Skeletal muscle cell (primary cell): ENCODE data around the gene BMP6.
"Not testable (repeated sequence)": the region's sequence is repeated elsewhere in the genome, so short reads cannot be mapped to it uniquely, and the experiment has no call there.

Source experiments
- DNase-seq: peaks from one replicate; pipeline ENCODE4 v3.0.0-alpha.2; 2010; ENCODE audit warnings: low read depth
- H3K4me3 ChIP-seq: 2 replicates; pipeline ENCODE4 v1.5.1; 2011; ENCODE audit warnings: low read depth, mild to moderate bottlenecking, control low read depth, low read length, moderate library complexity

The BMP6 gene

DNA sequence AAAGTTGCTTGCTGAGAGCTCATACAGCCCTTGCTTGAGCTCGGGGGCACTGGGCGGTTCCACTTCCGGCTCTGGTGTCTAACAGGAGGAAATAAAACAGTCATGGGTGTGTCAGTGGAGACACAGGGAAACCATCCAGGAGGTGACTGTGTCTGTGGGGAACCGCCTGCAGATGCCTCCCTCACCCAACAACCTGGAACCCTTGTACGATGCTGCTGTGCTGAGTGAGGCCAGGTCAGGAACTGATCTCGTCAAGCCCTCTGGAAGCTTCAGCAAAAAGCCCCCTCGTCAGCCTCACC, 169.2 kb downstream of the BMP6 start:
- no peak overlapping the region for H3K4me3 ChIP-seq
- no peak for DNase-seq

DNA sequence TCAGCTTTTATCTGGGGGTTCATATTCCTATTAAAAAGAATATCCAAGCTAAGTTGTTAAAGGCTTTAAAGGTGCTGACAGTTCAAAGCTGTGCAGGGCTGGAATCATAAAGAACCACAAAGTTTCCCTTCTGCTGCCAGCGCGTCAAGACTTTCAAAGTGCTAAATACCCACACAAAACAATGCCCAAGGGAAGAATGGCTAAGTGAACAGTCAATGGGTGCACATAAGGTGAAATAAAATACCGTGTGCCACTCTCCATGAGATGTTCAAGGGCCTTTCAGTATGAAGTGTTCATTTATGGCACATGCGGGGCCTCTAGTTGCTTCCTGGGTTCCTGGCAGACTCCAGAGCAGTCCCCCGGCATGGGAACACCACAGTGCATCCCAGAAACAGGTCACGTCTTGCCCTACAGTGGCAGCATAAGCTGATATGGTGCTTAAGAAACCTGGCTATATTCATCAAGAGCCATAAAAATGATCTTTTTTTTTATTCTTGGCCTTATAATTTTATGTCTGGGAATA, 170.6 kb downstream of the BMP6 start:
- H3K4me3 ChIP-seq = no peak overlapping the region
- no peak for DNase-seq

DNA sequence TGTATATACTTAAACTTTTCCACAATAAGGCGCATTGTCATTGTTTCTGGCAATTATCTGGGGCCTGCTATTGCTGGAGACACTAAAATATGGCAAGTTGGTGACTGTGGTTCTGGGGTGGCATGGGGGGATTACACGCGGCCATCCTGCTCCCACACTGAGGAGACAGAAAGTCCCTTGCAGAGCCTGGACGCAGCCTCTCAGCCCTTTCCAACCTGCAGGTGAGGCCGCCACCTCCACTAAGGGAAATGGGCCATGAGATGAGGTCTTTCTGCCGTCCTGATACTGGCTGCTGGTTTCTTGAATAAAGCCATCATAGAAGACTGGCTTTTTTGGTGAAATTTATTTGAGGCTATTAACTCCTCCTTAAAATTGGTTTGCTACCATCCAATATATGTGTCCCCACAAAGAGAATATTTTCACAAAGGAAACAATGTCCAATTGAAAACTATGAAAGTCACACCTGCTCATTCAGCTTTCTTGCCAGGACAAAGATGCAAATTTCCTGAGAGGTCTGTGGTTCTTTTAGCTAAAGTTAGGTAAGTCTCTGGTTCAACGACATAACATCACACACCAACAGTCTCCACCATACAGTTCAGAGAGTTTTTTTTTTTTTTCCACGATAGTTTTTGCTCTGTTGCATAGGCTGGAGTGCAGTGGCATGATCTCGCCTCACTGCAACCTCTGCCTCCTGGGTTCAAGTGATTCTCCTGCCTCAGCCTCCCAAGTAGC, 171.7 kb downstream of the BMP6 start:
- no peak overlapping the region for H3K4me3 ChIP-seq
- DNase-seq = no peak

DNA sequence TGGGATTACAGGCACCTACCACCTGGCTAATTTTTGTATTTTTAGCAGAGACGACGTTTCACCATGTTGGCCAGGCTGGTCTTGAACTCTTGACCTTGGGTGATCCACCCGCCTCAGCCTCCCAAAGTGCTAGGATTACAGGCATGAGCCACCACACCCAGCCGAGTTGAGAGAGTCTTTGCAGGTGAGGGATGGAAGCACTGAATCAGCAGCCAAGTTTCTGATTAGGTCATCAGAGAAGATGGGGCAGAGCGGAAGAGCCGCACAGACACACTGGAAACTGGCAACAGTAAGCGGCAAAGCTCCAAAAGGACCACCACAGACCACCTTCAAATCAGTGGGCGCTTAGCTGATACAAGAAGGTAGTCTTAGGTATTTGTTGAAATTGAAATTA, 172.3 kb downstream of the BMP6 start:
- H3K4me3 ChIP-seq, DNase-seq: not testable (repeated sequence)

DNA sequence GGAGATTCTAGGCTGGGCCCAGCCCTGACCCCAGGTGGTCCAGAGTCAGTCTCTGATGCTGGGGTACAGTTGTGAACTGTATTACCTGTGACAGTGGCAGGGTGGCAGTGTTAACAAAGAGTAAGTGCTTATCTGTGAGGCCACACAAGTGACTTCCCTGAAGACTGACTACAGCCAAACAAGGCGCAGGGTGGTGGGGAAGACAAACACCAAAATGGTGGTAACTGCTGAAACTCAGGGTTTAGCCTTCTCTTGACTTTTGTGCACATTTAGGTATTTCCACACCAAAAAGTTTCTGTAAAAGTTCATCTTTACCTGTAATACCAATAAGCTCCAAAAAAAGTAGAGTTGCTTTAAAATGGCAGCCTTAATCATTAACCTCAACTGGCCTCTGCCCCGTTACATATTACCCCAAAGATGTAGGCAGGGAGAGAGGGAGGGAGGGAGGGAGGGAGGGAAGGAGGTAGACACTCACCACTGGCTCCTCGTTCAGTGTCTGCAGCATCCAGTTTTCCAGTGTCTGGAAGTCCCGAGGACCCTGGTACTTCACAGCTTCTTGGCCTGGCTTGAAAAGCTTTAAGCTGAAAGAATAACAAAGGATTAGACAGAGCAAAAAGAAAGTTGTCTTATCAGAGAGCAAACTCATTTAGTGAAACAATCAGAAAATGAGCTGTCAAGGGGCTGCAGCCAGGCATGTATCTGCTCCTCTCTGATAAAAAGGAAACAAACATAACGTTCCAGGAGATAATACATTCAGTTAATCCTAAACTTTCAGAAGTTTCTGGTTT, 173.4 kb downstream of the BMP6 start:
- DNase-seq = no peak

DNA sequence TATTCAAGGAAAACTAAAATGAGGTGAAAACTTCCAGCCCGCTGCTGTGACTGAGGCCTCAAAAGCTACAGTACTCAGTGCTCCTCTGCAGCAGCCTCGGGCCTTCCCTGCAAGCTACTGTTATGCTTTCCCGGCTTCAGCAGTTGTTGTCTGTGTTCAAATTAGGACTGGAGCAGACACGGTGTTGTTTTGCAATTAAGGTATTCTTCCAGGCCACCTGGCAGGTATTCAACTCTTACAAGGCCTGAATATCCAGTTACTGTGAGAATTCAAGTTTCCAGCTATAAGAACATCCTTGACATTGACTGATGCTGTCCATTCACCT, 174.0 kb downstream of the BMP6 start:
- no peak overlapping the region for H3K4me3 ChIP-seq
- DNase-seq = no peak

More for the DNA sequence above, 173.4 kb downstream of the BMP6 start:
- H3K4me3 ChIP-seq = no peak overlapping the region

DNA sequence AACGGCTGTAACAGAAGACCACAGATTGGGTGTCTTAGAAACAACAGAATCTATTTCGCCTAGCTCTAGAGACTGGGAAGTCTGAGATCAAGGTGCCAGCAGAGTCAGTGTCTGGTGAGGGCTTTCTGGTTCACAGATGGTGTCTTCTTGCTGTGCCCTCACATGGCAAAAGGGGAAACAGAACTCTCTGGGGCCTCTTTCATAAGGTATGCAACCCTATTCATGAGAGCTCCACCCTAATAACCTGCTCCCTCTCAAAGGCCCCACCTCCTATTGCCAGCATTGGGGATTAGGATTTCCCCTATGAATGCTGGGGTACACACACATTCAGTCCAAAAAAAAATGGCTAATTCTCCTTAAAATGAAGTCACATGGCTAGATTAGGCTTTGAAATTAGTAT, 174.7 kb downstream of the BMP6 start:
- no peak overlapping the region for H3K4me3 ChIP-seq
- DNase-seq = no peak

DNA sequence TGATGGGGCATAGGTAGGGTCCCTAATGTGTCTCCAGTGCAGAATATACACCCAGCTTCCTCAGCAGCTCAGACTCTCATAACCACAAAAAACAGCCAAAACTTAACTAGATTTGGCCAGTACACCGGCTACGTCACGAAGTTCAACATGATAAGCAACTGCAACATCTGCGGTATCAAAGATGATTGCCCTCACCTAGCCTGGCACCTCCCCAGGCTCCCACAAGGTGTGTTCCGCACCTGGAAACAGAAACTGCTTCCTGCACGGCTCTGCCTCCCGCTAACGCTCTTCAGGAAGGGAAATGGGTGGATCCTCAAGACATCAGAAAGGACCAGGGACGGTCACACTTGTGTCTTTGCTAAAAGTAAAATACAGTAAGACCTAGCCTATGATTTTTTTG, 175.2 kb downstream of the BMP6 start:
- H3K4me3 ChIP-seq = no peak overlapping the region
- DNase-seq = no peak

DNA sequence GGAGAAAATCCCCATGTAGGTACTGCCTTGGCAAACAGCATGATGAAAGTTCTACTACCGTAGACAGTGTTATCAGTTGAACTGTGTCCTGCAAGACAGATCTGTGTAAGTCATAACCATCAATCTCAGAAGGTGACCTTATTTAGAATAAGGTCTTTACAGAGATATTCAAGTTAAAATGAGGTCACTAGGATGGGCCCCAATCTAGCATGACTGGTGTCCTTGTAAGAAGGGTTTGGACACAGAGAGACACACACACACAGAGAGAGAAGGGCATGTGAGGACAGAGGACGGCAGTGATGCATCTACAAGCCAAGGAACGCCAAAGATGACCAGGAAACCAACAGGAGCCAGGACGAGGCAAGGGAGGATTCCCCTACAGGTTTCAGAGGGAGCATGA, 175.9 kb downstream of the BMP6 start:
- no peak overlapping the region for H3K4me3 ChIP-seq
- DNase-seq = no peak

DNA sequence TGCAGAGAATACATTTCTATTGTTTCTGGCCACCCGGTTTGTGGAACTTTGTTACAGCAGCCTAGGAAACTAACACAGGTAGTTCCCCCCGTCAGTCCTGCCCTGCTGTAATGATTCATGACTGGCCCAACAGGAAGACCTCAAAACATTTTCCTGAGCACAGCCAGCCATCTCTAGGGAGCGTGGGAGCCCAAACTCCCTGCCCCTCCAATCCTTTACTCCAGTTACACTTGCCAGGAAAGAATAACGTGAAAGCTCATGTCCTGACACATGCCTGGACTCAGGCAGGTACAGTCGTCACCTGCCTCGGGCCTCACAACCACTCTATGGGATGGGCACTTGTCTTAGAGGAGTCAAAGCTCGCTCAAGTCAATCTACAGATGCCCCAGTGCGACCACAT, 176.3 kb downstream of the BMP6 start:
- DNase-seq = no peak
- no peak overlapping the region for H3K4me3 ChIP-seq

DNA sequence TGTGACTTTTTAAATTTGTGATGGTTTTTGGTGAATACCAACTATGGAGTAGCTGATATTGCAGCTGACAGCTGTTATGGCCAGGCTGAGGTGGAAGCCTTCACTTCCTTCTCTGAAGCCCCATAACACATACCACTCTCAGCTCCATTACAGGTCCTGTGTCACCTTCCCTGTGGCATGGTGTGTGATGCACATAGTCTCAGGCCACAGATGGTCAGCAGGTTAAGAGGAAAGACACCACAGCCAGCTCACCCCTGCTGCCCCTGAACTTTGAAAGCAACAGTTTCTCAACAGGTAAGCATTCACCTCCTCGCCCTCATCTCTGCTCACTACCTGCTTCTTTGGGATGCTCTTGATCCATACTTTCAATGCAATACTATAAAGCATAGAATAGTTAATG, 177.0 kb downstream of the BMP6 start:
- DNase-seq = no peak
- H3K4me3 ChIP-seq = no peak overlapping the region

DNA sequence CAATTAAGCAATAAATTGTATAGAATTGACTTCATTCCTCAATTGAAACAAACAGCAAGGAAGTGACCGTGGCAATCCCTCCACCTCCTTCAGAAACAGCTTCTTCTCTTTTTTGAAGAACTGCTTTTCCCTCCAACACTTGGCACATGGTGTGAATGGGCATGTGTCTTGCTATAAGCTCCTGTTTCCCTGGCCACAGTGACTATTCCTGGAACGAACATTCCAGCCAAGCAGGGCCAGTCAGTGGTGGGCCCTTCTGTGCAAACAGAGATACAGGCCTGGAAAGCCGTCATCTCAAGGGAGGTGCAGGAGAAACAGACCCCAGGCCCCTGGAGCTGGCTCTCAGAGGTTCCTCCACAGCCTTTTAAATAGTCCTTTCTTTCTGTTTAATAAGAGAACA, 177.8 kb downstream of the BMP6 start:
- no peak for DNase-seq
- H3K4me3 ChIP-seq = no peak overlapping the region

DNA sequence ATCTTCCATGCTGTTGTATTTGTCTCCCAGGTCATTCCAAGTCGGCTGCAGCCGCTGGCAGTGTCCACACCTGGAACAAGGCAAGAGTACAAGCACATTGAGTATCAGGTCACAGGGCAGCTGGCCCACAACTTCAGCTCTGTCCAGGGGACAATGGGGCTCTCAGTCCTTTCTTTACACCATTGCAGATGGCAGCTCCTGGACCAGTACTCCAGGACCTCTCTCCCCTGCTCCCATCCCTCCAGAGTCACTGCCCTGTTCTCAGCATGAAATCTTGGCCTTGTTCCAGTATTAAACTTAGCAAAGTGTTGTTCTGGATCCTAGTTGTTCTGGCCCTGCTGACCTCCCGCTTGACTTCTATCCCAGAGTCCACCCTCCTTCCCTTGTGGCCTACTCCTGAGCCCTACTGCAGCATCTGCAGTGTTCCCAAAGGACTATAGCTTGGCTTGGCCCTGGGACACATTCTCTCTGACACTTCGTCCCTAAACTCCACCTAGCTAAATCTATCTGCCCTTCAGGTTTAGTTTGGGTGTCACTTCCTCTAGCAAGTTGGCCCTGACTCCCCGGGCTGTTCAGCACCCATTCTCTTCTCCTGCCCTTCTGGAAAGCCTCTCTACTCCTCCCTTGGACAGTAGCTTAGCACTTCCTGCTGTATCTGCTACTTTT, 178.9 kb downstream of the BMP6 start:
- DNase-seq = no peak
- no peak overlapping the region for H3K4me3 ChIP-seq

DNA sequence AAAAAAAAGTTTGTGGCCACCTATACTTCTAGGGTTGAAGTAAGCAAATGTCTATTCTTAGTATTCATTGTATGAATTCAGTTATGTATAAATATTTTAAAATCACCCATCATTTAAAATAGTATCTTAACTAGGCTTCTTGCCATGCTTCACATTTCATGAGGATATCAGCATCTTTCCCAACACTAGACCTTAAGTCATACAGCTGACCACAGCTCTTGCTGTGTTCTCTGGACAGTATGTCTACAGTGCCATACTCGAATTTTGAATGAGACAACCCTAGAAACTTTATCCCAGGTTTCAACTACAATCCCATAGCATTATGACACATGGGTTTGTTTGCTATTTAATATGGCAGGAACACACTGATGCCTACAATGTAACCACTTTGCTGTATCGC, 179.5 kb downstream of the BMP6 start:
- H3K4me3 ChIP-seq = no peak overlapping the region
- DNase-seq = no peak

DNA sequence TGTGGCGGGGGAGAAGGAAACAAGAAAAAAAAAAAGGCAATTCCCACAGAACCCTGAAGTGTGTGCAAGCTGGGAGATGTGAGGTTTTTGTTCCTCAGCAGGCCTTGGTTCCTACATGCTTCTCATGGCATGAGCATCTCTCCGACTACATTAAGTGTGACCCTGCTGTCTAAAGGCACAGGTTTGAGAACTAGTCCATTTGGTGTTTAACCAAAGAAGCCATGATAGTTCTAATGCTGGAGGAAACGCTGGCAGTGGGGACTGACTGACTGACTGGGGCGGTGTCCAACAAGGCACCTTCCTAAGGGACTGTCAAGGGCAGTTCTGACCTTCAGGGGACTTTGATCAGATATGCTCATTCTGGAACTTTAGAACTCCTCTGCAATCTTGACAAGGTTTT, 180.8 kb downstream of the BMP6 start:
- DNase-seq = no peak

DNA sequence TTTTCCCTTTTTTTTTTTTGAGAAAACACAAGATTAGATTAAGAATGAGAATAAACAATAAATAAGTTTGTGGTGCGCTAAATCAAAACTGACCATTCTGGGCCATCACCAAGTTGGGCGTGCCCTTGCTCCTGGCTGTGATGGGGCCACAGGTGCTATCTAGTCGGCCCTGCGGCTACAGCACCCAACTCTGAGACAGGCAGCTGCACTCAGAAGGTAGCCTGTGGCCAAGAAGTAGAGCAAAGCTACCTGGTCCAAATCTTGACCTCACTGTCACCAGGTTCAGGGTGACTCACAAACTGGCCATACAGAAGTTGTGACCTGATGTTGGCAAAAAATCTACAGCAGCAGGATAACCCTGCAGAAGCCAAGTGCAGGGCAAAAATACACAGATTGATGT, 181.3 kb downstream of the BMP6 start:
- no peak for DNase-seq
- no peak overlapping the region for H3K4me3 ChIP-seq

More for the DNA sequence above, 180.8 kb downstream of the BMP6 start:
- no peak overlapping the region for H3K4me3 ChIP-seq

DNA sequence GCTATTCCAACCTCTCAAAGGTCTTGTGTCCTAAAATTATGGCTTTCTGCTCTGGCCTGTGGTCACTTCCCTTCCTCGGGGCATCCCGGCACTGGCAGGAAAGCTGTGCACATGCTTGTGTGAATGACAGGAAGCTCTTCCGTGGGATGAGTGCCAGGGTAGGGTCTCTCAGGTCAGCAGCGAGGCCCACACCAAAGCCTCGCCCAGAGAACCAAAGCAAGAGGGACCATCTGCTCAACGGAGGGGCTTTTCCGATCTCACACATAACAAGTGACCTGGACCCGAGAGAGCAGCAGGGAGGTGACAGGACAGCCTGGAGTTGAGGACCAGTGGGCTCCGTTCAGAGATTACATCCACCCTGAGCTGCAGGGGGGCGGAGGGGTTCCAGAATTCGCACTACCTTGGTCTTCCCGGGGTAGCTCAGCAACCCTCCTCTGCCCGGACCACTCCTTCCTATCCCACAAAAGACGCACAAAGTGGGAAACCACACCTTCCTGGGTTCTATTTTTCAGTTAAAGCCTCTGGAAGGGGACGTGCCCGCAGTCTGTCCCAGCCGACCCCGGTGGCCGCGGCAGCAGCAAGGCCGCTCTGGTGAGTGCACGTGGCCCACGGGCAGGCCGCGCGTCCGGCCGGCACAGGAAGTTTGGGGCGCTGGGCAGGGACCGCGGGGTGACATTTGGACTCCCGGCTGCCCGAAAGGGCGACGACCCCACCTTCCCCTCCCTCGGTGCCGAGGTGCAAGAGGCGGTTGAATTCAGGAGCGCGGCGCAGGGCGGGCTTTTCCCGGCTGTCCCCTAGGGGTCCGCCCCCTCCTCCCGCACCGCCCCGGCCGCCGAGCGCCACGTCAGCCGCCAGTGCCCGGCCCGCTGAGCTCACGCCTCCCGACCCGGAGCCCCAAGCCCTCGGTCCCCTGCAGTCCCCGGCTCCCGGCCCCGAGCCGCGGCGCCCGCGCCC, 183.7 kb downstream of the BMP6 start:
- no peak for DNase-seq
- H3K4me3 ChIP-seq = peak overlapping the region; percentile 79

DNA sequence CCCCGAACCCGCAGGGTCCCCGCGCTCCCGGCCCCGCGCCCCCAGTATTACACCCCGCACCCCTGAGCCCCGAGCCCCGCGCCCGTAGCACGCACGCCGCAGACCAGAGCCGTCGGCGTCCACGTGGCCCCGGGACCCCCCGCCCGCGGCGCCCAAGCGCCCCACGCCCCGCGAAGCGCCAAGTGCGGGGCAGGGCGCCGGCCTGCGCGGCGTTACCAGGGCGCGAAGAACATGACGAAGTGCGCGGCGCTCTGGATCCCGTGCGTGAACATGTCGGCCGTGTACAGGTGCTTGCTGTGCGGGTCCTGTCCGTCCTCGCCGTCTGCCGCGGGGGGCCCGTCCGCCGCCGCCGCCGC, 184.4 kb downstream of the BMP6 start:
- H3K4me3 ChIP-seq = peak overlapping the region; percentile 79
- no peak for DNase-seq

DNA sequence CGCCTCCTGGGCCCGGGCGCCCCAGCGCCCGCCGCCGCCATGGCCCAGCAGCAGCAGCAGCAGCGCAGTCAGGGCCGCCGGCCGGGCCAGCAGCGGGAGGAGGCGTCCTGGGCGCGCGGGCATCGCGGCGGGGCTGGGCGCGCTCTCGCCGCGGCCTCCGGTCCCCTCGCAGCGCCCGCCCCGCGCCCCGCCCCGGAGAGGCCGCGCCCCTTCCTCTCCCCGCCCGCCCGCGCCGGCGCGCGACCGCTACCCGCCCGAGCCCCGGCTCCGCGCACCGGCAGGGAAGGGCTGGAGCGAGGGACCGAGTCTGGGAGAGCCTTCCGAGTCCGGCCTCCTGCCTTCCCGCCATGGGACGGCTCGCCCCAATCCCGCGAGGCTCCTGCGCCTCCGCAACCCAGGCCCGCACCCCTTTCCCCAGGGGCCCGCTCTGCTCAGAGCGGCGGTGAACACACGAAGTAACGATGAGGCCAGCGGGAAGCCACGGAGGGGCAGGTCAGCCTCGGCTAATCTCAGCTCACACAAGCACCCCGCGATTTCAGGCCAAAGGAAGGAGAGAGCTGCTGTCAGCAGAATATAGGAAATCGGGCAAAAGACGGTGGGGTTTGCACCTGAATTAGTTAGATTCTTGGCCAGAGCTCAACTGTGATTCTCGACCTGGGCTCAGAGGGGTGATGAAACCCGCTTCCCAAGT, 184.9 kb downstream of the BMP6 start, which contains the start of gene TXNDC5:
TSS of gene TXNDC5 (minus strand) at position 135 of the 691 bp plus-strand sequence. CDS start at position 123, 12 bp downstream.
- peak; percentile 14 for DNase-seq
- peak within 1 kb of the TSS; percentile 79 for H3K4me3 ChIP-seq
